HepG2 (cell line): ENCODE measurements around the gene DPM2. TPM values are rescaled to one million over a fixed set of nuclear protein-coding genes. Genes with fewer than 3 reads are reported as not detected.

Experiments
- ASH2L ChIP-seq: fragments of 300-600, 200-600 bp; sonication (generic); IDR thresholded peaks from 2 replicates; pipeline ENCODE4 v1.7.0; 2017; ENCODE audit warnings: low read depth, mild to moderate bottlenecking, moderate library complexity, mixed read lengths, low read length; ENCODE audit not compliant: insufficient read length
- ATRX ChIP-seq: sonication (generic); formaldehyde crosslinking; IDR thresholded peaks from 2 replicates; pipeline ENCODE4 v1.4.0; 2020; ENCODE audit warnings: missing genetic modification reagents, borderline replicate concordance
- CBX1 ChIP-seq: IDR thresholded peaks from one replicate; pipeline ENCODE4 v1.6.1; 2016; ENCODE audit warnings: antibody characterized with exemption, low read depth
- EED ChIP-seq: sonication (generic); formaldehyde crosslinking; IDR thresholded peaks from 2 replicates; pipeline ENCODE4 v1.5.0; 2020; ENCODE audit warnings: mild to moderate bottlenecking, missing genetic modification reagents
- FOXJ3 ChIP-seq: sonication (generic); formaldehyde crosslinking; IDR thresholded peaks from 2 replicates; pipeline ENCODE4 v1.4.0; 2020; ENCODE audit warnings: missing genetic modification reagents, mild to moderate bottlenecking, borderline replicate concordance
- HNF4G ChIP-seq, 2 experiments: sonication (generic) in 1 of 2; formaldehyde crosslinking in 1 of 2; IDR thresholded peaks; 2 replicates each; pipeline versions ENCODE4 v1.4.0 to v1.6.1; 2011 to 2020; ENCODE audit warnings: borderline replicate concordance in 2 of 2, low read depth in 2 of 2, mild to moderate bottlenecking in 2 of 2, low read length in 1 of 2, missing genetic modification reagents in 1 of 2, moderate library complexity in 1 of 2
- KLF12 ChIP-seq: sonication (generic); formaldehyde crosslinking; IDR thresholded peaks from 2 replicates; pipeline ENCODE4 v1.4.0; 2020; ENCODE audit warnings: missing genetic modification reagents, borderline replicate concordance
- NFYC ChIP-seq: IDR thresholded peaks from 2 replicates; pipeline ENCODE4 v1.6.1; 2016; ENCODE audit warnings: missing genetic modification reagents, missing compliant biosample characterization
- PHB2 ChIP-seq: fragments of 450-650 bp; IDR thresholded peaks from 2 replicates; pipeline ENCODE4 v1.6.1; 2018; ENCODE audit not compliant: partially characterized antibody
- RAD21 ChIP-seq: fragments of 450-650 bp; formaldehyde crosslinking; IDR thresholded peaks from 2 replicates; pipeline ENCODE4 v1.5.0; 2020; ENCODE audit warnings: mild to moderate bottlenecking
- SOX5 ChIP-seq: IDR thresholded peaks from 2 replicates; pipeline ENCODE4 v1.6.1; 2016; ENCODE audit warnings: borderline replicate concordance
- ZMAT3 ChIP-seq: sonication (generic); formaldehyde crosslinking; conservative IDR thresholded peaks from 2 replicates; pipeline ENCODE4 v1.7.0; 2021; ENCODE audit warnings: missing genetic modification reagents
- ZNF550 ChIP-seq: sonication (generic); formaldehyde crosslinking; IDR thresholded peaks from 2 replicates; pipeline ENCODE4 v1.4.0; 2020; ENCODE audit warnings: mild to moderate bottlenecking, missing genetic modification reagents, borderline replicate concordance
- ZNF629 ChIP-seq: sonication (generic); formaldehyde crosslinking; conservative IDR thresholded peaks from 2 replicates; pipeline ENCODE4 v1.5.0; 2020; ENCODE audit warnings: missing genetic modification reagents
- ZSCAN30 ChIP-seq: sonication (generic); formaldehyde crosslinking; IDR thresholded peaks from 2 replicates; pipeline ENCODE4 v1.5.0; 2020; ENCODE audit warnings: mild to moderate bottlenecking, missing genetic modification reagents
- polyA plus RNA-seq, 8 experiments: library from polyadenylated mRNA; depleted of rRNA in 3 of 8; stranded (reverse) in 7 of 8; unstranded in 1 of 8; fragments of >200 nt; fragmentation: Illumina TruSeq in 4 of 8; extraction: Trizol in 4 of 8; gene quantifications; 2 replicates each; pipeline versions ENCODE4 v1.2.1 to v1.2.3, GENCODE V29; 2011 to 2016; ENCODE audit warnings: low read depth in 4 of 8, missing spikeins in 1 of 8, mixed read lengths in 1 of 8; ENCODE audit not compliant: insufficient read depth in 1 of 8
- total RNA-seq, 5 experiments: library from RNA; depleted of rRNA; stranded (reverse); fragments of >200 nt; fragmentation: Illumina TruSeq; extraction: Trizol; gene quantifications; 2 replicates each; pipeline ENCODE4 v1.2.3, GENCODE V29; 2016; ENCODE audit warnings: low read depth in 1 of 5
- TF ChIP-seq, protein P1 (sequence below): IDR thresholded peaks from 2 replicates; pipeline ENCODE4 v1.6.1; 2016; ENCODE audit warnings: missing compliant biosample characterization, missing genetic modification reagents, borderline replicate concordance
- TF ChIP-seq, protein P2 (sequence below): sonication (generic); formaldehyde crosslinking; IDR thresholded peaks from 2 replicates; pipeline ENCODE4 v1.9.0; 2021; ENCODE audit warnings: missing genetic modification reagents, mild to moderate bottlenecking, borderline replicate concordance
- TF ChIP-seq, protein P3 (sequence below): sonication (generic); formaldehyde crosslinking; IDR thresholded peaks from 2 replicates; pipeline ENCODE4 v1.4.0; 2020; ENCODE audit warnings: low read depth, mild to moderate bottlenecking, missing genetic modification reagents
- TF ChIP-seq, protein P4 (sequence below): sonication (generic); formaldehyde crosslinking; IDR thresholded peaks from 2 replicates; pipeline ENCODE4 v1.5.1; 2020; ENCODE audit warnings: mild to moderate bottlenecking, missing genetic modification reagents, moderate library complexity

Gene DPM2
- total and polyA plus RNA-seq, 2 of the 13 experiments (the other 11 are each of a cell fraction or from before 2014, with no cell fraction given): 24.8 to 35.3 TPM

DNA sequence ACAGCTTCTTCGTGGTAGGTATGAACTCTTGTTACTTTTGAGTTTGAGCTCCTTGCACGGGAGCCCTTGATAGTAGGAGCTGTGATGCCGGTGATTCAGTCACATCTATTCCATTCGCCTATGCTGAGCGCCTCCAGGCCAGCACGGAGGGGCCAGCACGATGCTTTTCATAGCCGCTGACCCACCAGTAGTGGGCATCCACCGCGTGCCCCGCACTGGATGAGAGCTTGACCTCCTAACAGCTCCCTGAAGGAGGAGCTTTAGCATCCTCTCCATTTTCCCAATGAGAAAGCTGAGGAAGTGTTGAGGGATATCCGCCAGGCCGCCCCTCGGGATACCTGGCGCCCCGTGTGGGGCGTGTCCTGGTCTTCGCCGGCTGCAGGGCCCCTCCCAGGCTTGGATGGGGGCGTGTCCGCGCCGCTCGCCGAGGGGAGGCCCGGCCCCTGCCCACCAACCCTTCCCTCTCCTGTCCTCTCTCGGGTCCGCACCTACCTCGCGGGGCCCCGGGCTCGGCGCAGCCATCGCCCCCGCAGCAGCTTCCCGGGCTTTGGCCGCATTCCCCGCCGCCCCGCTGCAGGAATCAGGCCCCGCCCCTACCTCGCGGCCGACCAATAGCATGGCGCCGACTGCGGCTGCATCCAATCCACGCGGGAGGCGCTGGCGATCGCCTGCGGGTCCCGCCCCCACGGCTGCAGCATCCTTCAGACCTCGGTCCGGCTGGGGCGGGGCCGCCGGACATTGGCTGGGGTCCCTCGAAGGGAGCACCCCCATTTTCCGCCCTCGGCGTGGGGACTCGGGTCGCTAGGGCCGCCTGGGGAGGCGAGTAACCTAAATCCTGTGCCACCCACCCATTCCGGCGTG lies 7.2 kb downstream of the DPM2 start, which contains the start of gene PIP5KL1 (continued):
- TF ChIP-seq, protein P1, sequence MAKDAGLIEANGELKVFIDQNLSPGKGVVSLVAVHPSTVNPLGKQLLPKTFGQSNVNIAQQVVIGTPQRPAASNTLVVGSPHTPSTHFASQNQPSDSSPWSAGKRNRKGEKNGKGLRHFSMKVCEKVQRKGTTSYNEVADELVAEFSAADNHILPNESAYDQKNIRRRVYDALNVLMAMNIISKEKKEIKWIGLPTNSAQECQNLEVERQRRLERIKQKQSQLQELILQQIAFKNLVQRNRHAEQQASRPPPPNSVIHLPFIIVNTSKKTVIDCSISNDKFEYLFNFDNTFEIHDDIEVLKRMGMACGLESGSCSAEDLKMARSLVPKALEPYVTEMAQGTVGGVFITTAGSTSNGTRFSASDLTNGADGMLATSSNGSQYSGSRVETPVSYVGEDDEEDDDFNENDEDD: 0 out of 2 replicates have a peak, but pooled peaks have one; percentile 15
- TF ChIP-seq SOX5: no peak
- no peak for TF ChIP-seq CBX1
- TF ChIP-seq PHB2: no peak
- TF ChIP-seq ZNF550: no peak
- no peak for TF ChIP-seq KLF12 (CRISPR knock-in tag)
- TF ChIP-seq, protein P2, sequence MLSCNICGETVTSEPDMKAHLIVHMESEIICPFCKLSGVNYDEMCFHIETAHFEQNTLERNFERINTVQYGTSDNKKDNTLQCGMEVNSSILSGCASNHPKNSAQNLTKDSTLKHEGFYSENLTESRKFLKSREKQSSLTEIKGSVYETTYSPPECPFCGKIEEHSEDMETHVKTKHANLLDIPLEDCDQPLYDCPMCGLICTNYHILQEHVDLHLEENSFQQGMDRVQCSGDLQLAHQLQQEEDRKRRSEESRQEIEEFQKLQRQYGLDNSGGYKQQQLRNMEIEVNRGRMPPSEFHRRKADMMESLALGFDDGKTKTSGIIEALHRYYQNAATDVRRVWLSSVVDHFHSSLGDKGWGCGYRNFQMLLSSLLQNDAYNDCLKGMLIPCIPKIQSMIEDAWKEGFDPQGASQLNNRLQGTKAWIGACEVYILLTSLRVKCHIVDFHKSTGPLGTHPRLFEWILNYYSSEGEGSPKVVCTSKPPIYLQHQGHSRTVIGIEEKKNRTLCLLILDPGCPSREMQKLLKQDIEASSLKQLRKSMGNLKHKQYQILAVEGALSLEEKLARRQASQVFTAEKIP (CRISPR knock-in tag): no peak
- no peak for TF ChIP-seq FOXJ3 (CRISPR knock-in tag)
- no peak for TF ChIP-seq ZMAT3
- TF ChIP-seq ZNF629 (CRISPR knock-in tag): 0 out of 2 replicates have a peak, but pooled peaks have one; percentile 12
- peak; percentile 88 for TF ChIP-seq NFYC (CRISPR knock-in tag)
- TF ChIP-seq ATRX (CRISPR knock-in tag): no peak
- no peak for TF ChIP-seq EED (CRISPR knock-in tag)
- peak; percentile 21 for TF ChIP-seq ASH2L
- TF ChIP-seq, protein P3, sequence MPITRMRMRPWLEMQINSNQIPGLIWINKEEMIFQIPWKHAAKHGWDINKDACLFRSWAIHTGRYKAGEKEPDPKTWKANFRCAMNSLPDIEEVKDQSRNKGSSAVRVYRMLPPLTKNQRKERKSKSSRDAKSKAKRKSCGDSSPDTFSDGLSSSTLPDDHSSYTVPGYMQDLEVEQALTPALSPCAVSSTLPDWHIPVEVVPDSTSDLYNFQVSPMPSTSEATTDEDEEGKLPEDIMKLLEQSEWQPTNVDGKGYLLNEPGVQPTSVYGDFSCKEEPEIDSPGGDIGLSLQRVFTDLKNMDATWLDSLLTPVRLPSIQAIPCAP: no peak
- no peak for TF ChIP-seq HNF4G (IDR thresholded peaks at IDR 0.05; ENCODE audit: borderline replicate concordance, low read depth, low read length)
- TF ChIP-seq HNF4G (CRISPR knock-in tag; IDR thresholded peaks at IDR 0.05; ENCODE audit: borderline replicate concordance, low read depth): no peak
- TF ChIP-seq ZSCAN30 (CRISPR knock-in tag): no peak
- TF ChIP-seq, protein P4, sequence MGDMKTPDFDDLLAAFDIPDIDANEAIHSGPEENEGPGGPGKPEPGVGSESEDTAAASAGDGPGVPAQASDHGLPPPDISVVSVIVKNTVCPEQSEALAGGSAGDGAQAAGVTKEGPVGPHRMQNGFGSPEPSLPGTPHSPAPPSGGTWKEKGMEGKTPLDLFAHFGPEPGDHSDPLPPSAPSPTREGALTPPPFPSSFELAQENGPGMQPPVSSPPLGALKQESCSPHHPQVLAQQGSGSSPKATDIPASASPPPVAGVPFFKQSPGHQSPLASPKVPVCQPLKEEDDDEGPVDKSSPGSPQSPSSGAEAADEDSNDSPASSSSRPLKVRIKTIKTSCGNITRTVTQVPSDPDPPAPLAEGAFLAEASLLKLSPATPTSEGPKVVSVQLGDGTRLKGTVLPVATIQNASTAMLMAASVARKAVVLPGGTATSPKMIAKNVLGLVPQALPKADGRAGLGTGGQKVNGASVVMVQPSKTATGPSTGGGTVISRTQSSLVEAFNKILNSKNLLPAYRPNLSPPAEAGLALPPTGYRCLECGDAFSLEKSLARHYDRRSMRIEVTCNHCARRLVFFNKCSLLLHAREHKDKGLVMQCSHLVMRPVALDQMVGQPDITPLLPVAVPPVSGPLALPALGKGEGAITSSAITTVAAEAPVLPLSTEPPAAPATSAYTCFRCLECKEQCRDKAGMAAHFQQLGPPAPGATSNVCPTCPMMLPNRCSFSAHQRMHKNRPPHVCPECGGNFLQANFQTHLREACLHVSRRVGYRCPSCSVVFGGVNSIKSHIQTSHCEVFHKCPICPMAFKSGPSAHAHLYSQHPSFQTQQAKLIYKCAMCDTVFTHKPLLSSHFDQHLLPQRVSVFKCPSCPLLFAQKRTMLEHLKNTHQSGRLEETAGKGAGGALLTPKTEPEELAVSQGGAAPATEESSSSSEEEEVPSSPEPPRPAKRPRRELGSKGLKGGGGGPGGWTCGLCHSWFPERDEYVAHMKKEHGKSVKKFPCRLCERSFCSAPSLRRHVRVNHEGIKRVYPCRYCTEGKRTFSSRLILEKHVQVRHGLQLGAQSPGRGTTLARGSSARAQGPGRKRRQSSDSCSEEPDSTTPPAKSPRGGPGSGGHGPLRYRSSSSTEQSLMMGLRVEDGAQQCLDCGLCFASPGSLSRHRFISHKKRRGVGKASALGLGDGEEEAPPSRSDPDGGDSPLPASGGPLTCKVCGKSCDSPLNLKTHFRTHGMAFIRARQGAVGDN: peak; percentile 69
- peak; percentile 16; the same call in 1 of the 2 replicates for TF ChIP-seq RAD21 (CRISPR knock-in tag)
